Stimulated activated CD8-positive, alpha-beta memory T cell treated with anti-CD3 and anti-CD28 coated beads, Interleukin-7, amount 100 ng/mL, for 1 hour (primary cell): ENCODE measurements around the gene PRR14L.

Experiments used
- DNase-seq, 2 donors: peaks; one replicate each; pipeline ENCODE4 v3.0.0-alpha.2; 2020; ENCODE audit warnings: low read depth in 2 of 2

The PRR14L gene

GRCh38 chr22:31646186-31647019 lies 103.5 kb downstream of the PRR14L start:
- no peak for DNase-seq

DNA sequence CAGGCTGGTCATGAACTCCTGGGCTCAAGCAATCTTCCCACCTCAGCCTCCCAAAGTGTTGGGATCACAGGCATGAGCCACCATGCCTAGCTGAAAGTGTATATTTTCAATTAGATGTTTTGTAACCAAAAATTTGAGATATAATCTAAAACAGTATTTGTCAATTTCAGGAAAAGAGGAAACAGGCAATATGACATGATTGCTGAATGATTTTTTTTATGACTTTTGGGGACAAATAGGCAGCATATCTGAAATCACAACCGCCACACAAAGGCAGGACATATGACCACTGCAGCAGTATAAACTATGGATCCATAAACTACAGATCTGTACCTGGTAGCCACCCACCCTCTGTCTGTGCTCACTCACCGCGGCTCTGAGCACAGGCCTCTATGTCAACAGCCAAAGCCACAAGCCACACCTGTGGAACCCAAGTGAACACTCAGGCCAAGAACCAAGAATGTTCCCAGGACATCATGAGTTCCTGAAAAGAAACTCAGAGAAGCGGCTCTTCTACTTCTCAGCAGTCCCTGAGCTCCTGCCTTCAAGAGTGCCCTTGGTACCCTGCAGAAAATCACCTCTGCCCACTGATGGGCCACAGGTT lies 110.4 kb downstream of the PRR14L start:
- no peak for DNase-seq

GRCh38 chr22:31637891-31638618 lies 111.9 kb downstream of the PRR14L start:
- no peak for DNase-seq

DNA sequence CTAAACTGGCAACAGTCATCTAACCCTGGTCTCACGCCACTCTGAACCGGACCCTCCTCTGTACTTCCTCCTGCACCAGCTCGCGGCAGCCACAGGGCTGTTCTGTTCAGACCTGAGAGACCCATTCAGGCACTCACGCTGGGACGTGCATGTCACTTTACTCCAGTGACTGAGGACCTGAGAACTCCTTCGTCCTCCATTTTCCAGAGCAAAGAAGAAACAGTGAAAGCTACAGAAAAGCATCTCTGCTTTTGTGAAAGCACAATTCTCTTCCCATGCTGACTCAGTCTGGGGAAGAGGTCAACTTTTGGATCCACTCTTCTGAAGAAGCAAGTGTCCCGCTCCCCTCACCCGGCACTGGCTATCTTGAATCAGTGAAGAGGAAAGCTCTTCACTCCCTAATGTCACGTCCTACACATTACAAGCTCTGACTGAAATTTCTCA lies 112.5 kb downstream of the PRR14L start:
- DNase-seq, result no peak

- DNase-seq, result no peak
These were observed 114.2 kb downstream of the PRR14L start for GRCh38 chr22:31635638-31636306.

GRCh38 chr22:31631436-31631835 lies 118.5 kb downstream of the PRR14L start:
- DNase-seq, result no peak
